K562 (cell line): ENCODE results near the gene PSG1.
"Not testable (repeated sequence)": the region's sequence is repeated elsewhere in the genome, so short reads cannot be mapped to it uniquely, and the experiment has no call there.

ENCODE experiments used
- CHD1 ChIP-seq: fragments of 200-600 bp; sonication (generic); IDR thresholded peaks from one replicate; pipeline ENCODE4 v1.6.1; 2012; ENCODE audit warnings: mild to moderate bottlenecking, moderate library complexity, low read length, inconsistent platforms
- DLX4 ChIP-seq: fragments of 250-450 bp; sonication (Bioruptor Pico); IDR thresholded peaks from 2 replicates; pipeline ENCODE4 v1.6.1; 2021; ENCODE audit warnings: mild to moderate bottlenecking
- NFE2L1 ChIP-seq: fragments of 450-650 bp; IDR thresholded peaks from 2 replicates; pipeline ENCODE4 v1.6.1; 2016; ENCODE audit warnings: missing genetic modification characterization, low read depth, mild to moderate bottlenecking, missing compliant biosample characterization, moderate library complexity, borderline replicate concordance
- NRF1 ChIP-seq, 2 experiments: fragments of 450-650 bp; IDR thresholded peaks in 1 of 2; conservative IDR thresholded peaks in 1 of 2; 2 replicates each; pipeline ENCODE4 v1.6.1; 2014; ENCODE audit warnings: mild to moderate bottlenecking in 2 of 2
- POLR2A ChIP-seq: fragments of 450-650 bp; conservative IDR thresholded peaks from 2 replicates; pipeline ENCODE4 v1.6.1; 2016
- RAD21 ChIP-seq, 2 experiments: fragments of 250-450 bp in 1 of 2; fragments of 450-650 bp in 1 of 2; sonication (Bioruptor Pico) in 1 of 2; formaldehyde crosslinking in 1 of 2; IDR thresholded peaks in 1 of 2; conservative IDR thresholded peaks in 1 of 2; 2 replicates each; pipeline versions ENCODE4 v1.4.0 to v1.8.0; 2020 to 2022; ENCODE audit warnings: mild to moderate bottlenecking in 2 of 2, moderate library complexity in 1 of 2
- TAF7 ChIP-seq: fragments of 450-650 bp; IDR thresholded peaks from 2 replicates; pipeline ENCODE4 v1.6.1; 2016; ENCODE audit warnings: missing genetic modification characterization, missing compliant biosample characterization
- ZNF780A ChIP-seq: fragments of 250-450 bp; sonication (Bioruptor Pico); IDR thresholded peaks from 2 replicates; pipeline ENCODE4 v1.5.0; 2021; ENCODE audit warnings: mild to moderate bottlenecking
- TF ChIP-seq, protein P1 (sequence below), 3 experiments: IDR thresholded peaks in 2 of 3; conservative IDR thresholded peaks in 1 of 3; 2 replicates each; pipeline ENCODE4 v1.5.1; 2011 to 2012; ENCODE audit warnings: low read length in 3 of 3, mild to moderate bottlenecking in 3 of 3, control low read depth in 2 of 3, improper control_type of control experiment in 1 of 3, inconsistent platforms in 1 of 3, low read depth in 1 of 3, mixed read lengths in 1 of 3, moderate library complexity in 1 of 3; ENCODE audit not compliant: insufficient read depth in 2 of 3

DNA sequence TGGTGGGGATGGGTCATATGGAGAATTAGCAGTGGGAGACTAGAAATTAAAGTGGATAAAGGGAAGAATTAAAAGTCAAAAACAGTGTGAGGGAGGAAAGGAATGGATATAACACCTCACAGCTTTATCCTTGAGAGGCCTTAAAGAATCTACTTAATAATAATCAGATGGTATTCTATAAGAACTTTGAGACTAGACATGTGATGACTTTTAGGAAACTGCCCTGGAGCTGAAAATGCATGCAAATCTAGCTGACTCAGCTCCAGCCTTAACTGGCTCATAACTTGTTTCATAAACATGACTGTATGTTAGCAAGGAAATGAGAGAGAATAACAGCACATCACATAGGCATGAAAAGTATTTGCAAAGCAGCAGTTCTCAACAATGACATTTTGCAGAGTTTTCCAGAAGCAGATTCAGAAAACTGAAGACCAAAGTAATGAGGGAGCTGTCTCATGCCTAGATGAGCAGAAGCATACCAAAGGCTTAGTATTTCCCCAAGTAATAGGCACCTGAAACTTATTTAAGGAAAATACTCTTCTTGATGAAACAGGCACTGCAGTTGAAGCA lies 8.4 kb upstream of the PSG1 start:
- not testable (repeated sequence) for TF ChIP-seq POLR2A; NFE2L1 (tag); DLX4; ZNF780A (CRISPR knock-in tag); CHD1; TAF7 (tag); RAD21 (CRISPR knock-in tag; conservative IDR thresholded peaks at IDR 0.05 in 1 of 2, IDR thresholded peaks at IDR 0.05 in 1 of 2); NRF1 (conservative IDR thresholded peaks at IDR 0.05 in 1 of 2, IDR thresholded peaks at IDR 0.05 in 1 of 2)
- TF ChIP-seq, protein P1, sequence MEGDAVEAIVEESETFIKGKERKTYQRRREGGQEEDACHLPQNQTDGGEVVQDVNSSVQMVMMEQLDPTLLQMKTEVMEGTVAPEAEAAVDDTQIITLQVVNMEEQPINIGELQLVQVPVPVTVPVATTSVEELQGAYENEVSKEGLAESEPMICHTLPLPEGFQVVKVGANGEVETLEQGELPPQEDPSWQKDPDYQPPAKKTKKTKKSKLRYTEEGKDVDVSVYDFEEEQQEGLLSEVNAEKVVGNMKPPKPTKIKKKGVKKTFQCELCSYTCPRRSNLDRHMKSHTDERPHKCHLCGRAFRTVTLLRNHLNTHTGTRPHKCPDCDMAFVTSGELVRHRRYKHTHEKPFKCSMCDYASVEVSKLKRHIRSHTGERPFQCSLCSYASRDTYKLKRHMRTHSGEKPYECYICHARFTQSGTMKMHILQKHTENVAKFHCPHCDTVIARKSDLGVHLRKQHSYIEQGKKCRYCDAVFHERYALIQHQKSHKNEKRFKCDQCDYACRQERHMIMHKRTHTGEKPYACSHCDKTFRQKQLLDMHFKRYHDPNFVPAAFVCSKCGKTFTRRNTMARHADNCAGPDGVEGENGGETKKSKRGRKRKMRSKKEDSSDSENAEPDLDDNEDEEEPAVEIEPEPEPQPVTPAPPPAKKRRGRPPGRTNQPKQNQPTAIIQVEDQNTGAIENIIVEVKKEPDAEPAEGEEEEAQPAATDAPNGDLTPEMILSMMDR (IDR thresholded peaks at IDR 0.05 in 2 of 3, conservative IDR thresholded peaks at IDR 0.05 in 1 of 3; ENCODE audit: insufficient read depth in 2 of 3, low read depth in 1 of 3, low read length in 3 of 3), result not testable (repeated sequence)
